CD14-positive monocyte (primary cell): Measurements from ENCODE around the gene ARHGEF6. TPM values are rescaled to one million over a fixed set of nuclear protein-coding genes. Genes with fewer than 3 reads are reported as not detected.

ENCODE experiments used
- DNase-seq, 3 donors: peaks; one replicate each; pipeline ENCODE4 v3.0.0-alpha.2; 2011 to 2022
- H2AFZ ChIP-seq: 2 replicates; pipeline ENCODE4 v1.6.0; 2012; ENCODE audit warnings: mild to moderate bottlenecking, low read depth, low read length, inconsistent platforms; ENCODE audit not compliant: insufficient read depth, poor library complexity, severe bottlenecking
- H3K27ac ChIP-seq, 2 donors: 1 replicate in 1 of 2; 2 replicates in 1 of 2; pipeline ENCODE4 v1.5.1; 2012 to 2013; ENCODE audit warnings: low read length in 2 of 2, control low read depth in 1 of 2, inconsistent platforms in 1 of 2, low read depth in 1 of 2, mild to moderate bottlenecking in 1 of 2
- H3K27me3 ChIP-seq, 2 donors: one replicate each; pipeline versions ENCODE4 v1.6.0 to v1.6.1; 2011 to 2013; ENCODE audit warnings: low read length in 2 of 2; ENCODE audit not compliant: control insufficient read depth in 2 of 2, insufficient read depth in 2 of 2
- H3K36me3 ChIP-seq, 2 donors: replicated peaks in 1 of 2; 1 replicate in 1 of 2; 2 replicates in 1 of 2; pipeline versions ENCODE4 v1.5.1 to v1.6.1; 2012 to 2013; ENCODE audit warnings: low read length in 2 of 2, control low read depth in 1 of 2, inconsistent platforms in 1 of 2, mild to moderate bottlenecking in 1 of 2; ENCODE audit not compliant: insufficient read depth in 2 of 2, control insufficient read depth in 1 of 2
- H3K4me1 ChIP-seq, 2 donors: 1 replicate in 1 of 2; 2 replicates in 1 of 2; pipeline versions ENCODE4 v1.5.1 to v1.6.1; 2012 to 2013; ENCODE audit warnings: low read length in 2 of 2, control low read depth in 1 of 2, inconsistent platforms in 1 of 2, mild to moderate bottlenecking in 1 of 2, moderate library complexity in 1 of 2; ENCODE audit not compliant: insufficient read depth in 2 of 2, control insufficient read depth in 1 of 2
- H3K4me2 ChIP-seq: replicated peaks from 2 replicates; pipeline ENCODE3; 2012; ENCODE audit warnings: low read length, moderate library complexity, mild to moderate bottlenecking; ENCODE audit not compliant: poor library complexity, severe bottlenecking; ENCODE audit errors: extremely low read depth
- H3K4me3 ChIP-seq, 3 experiments: fragments of 200-600 bp in 1 of 3; sonication (generic) in 1 of 3; replicated peaks in 1 of 3; 1 replicate in 2 of 3; 2 replicates in 1 of 3; pipeline ENCODE4 v1.5.1; 2011 to 2013; ENCODE audit warnings: low read length in 3 of 3, mild to moderate bottlenecking in 3 of 3, control low read depth in 2 of 3, low read depth in 2 of 3, inconsistent platforms in 1 of 3, moderate library complexity in 1 of 3
- H3K79me2 ChIP-seq: 2 replicates; pipeline ENCODE4 v1.6.0; 2012; ENCODE audit warnings: mild to moderate bottlenecking, control low read depth, inconsistent platforms, low read length, moderate library complexity; ENCODE audit not compliant: insufficient read depth
- H3K9ac ChIP-seq: 2 replicates; pipeline ENCODE4 v1.6.0; 2017; ENCODE audit warnings: low read length, mild to moderate bottlenecking; ENCODE audit not compliant: insufficient read depth, poor library complexity, severe bottlenecking
- H3K9me3 ChIP-seq, 2 donors: replicated peaks in 1 of 2; 1 replicate in 1 of 2; 2 replicates in 1 of 2; pipeline versions ENCODE4 v1.5.1 to v1.6.1; 2012 to 2013; ENCODE audit warnings: low read length in 2 of 2, control low read depth in 1 of 2; ENCODE audit not compliant: control insufficient read depth in 1 of 2, insufficient read depth in 1 of 2
- H4K20me1 ChIP-seq: 2 replicates; pipeline ENCODE4 v1.6.0; 2012; ENCODE audit warnings: mild to moderate bottlenecking, low read length, control low read depth, moderate library complexity; ENCODE audit not compliant: insufficient read depth
- H3K27ac Mint-ChIP-seq, 7 donors: one replicate each; pipeline ENCODE4 v1.8.0; 2020; ENCODE audit warnings: mild to moderate bottlenecking in 7 of 7, mixed read lengths in 7 of 7, moderate library complexity in 6 of 7, inconsistent platforms in 2 of 7
- H3K27me3 Mint-ChIP-seq, 3 donors: one replicate each; pipeline ENCODE4 v1.8.0; 2021 to 2022; ENCODE audit warnings: low read depth in 3 of 3, mild to moderate bottlenecking in 3 of 3, mixed read lengths in 3 of 3, moderate library complexity in 3 of 3, inconsistent platforms in 1 of 3
- H3K36me3 Mint-ChIP-seq, 2 donors: one replicate each; pipeline ENCODE4 v1.8.0; 2020; ENCODE audit warnings: mixed read lengths in 2 of 2, inconsistent platforms in 1 of 2, mild to moderate bottlenecking in 1 of 2
- H3K4me1 Mint-ChIP-seq: one replicate; pipeline ENCODE4 v1.8.0; 2020; ENCODE audit warnings: mild to moderate bottlenecking, mixed read lengths
- H3K4me3 Mint-ChIP-seq, 2 donors: one replicate each; pipeline ENCODE4 v1.8.0; 2020; ENCODE audit warnings: mild to moderate bottlenecking in 2 of 2, mixed read lengths in 2 of 2, moderate library complexity in 1 of 2
- H3K9me3 Mint-ChIP-seq, 7 donors: one replicate each; pipeline ENCODE4 v1.8.0; 2020 to 2022; ENCODE audit warnings: mixed read lengths in 7 of 7, mild to moderate bottlenecking in 6 of 7, moderate library complexity in 6 of 7, inconsistent platforms in 2 of 7
- CTCF ChIP-seq: fragments of 200-600 bp; IDR thresholded peaks from one replicate; pipeline ENCODE4 v1.8.0; 2022; ENCODE audit warnings: antibody characterized with exemption, mild to moderate bottlenecking
- WGBS: methylation state at CpG from one replicate; pipeline ENCODE4 v1.1.5; 2013; ENCODE audit warnings: missing lambda C conversion rate; ENCODE audit not compliant: insufficient coverage; 5-methylcytosine and 5-hydroxymethylcytosine counted together
- intact Hi-C, 2 donors: fragments of 100-400 bp; cut with micrococcal nuclease; formaldehyde crosslinking; loops; one replicate each; pipeline versions ENCODE4 v1.15.0 to v1.15.1; 2023
- polyA plus RNA-seq, 3 donors: library from polyadenylated mRNA; depleted of rRNA in 1 of 3; unstranded in 2 of 3; stranded (reverse) in 1 of 3; fragments of 300-500 nt in 2 of 3; fragments of >200 nt in 1 of 3; fragmentation: Illumina TruSeq in 2 of 3; gene quantifications; 1 replicate in 2 of 3; 2 replicates in 1 of 3; pipeline ENCODE4 v1.2.3, GENCODE V29; 2012 to 2021

Gene ARHGEF6
- polyA plus RNA-seq, 3 donors: 51.4 to 79.2 (median 57.0) TPM

- Histone ChIP-seq H3K79me2 (no peaks in the 10 kb centered on the region), H3K9ac (no peak overlapping the region), H3K27me3 (no peaks in the 10 kb centered on the region), H3K4me2 (no peak overlapping the region), H3K4me3 (no peak overlapping the region), H3K27ac (no peak overlapping the region), H2AFZ (no peak overlapping the region), H4K20me1 (no peaks in the 10 kb centered on the region), H3K4me1 (no peaks in the 10 kb centered on the region), H3K36me3 (no peaks in the 10 kb centered on the region), H3K9me3 (no peaks in the 10 kb centered on the region)
- H3K27me3 Mint-ChIP-seq: peaks cover 0 to 2% (median 0%) of the 10 kb centered on the region in 3 donors
- DNase-seq: no peak
- intact Hi-C loops: no loop called here
- TF ChIP-seq CTCF: no peak
- no peaks in the 10 kb centered on the region for H3K4me1 Mint-ChIP-seq
- peak overlapping the region in 1 of 7 donors; percentile 17 for H3K27ac Mint-ChIP-seq
- H3K4me3 Mint-ChIP-seq: no peak overlapping the region
- no peaks in the 10 kb centered on the region for H3K9me3 Mint-ChIP-seq
- no CpG with 5 or more reads among the region's 3 CpGs for WGBS
- peaks cover 0 to 2% of the 10 kb centered on the region in 2 donors for H3K36me3 Mint-ChIP-seq
Observed at GRCh38 chrX:136814847-136815750, 34.4 kb upstream of the ARHGEF6 start.

- no peak overlapping the region for H3K27ac Mint-ChIP-seq
Observed at GRCh38 chrX:136812286-136812685, 31.6 kb upstream of the ARHGEF6 start.

More at GRCh38 chrX:136812286-136812685, 31.6 kb upstream of the ARHGEF6 start:
- Histone ChIP-seq H2AFZ (no peak overlapping the region), H3K36me3 (no peaks in the 10 kb centered on the region), H3K4me3 (no peak overlapping the region), H3K27ac (no peak overlapping the region), H3K79me2 (no peaks in the 10 kb centered on the region), H3K27me3 (no peaks in the 10 kb centered on the region), H4K20me1 (no peaks in the 10 kb centered on the region), H3K4me1 (no peaks in the 10 kb centered on the region), H3K9me3 (no peaks in the 10 kb centered on the region), H3K9ac (no peak overlapping the region), H3K4me2 (no peak overlapping the region)
- no CpG with 5 or more reads among the region's 1 CpG for WGBS
- H3K4me3 Mint-ChIP-seq: no peak overlapping the region
- peaks cover 0 to 2% (median 0%) of the 10 kb centered on the region in 3 donors for H3K27me3 Mint-ChIP-seq
- H3K9me3 Mint-ChIP-seq: no peaks in the 10 kb centered on the region
- no peaks in the 10 kb centered on the region for H3K36me3 Mint-ChIP-seq
- DNase-seq: no peak
- no peaks in the 10 kb centered on the region for H3K4me1 Mint-ChIP-seq
- TF ChIP-seq CTCF: no peak
- intact Hi-C loops: no loop called here
